Testis (tissue), 3 donors: ENCODE data around the gene MYRF. TPM values are rescaled to one million over a fixed set of nuclear protein-coding genes. Genes with fewer than 3 reads are reported as not detected.
A peak's percentile ranks its signal among the peaks of the same experiment; 100 is the strongest.

Experiments
- DNase-seq: peaks from one replicate; pipeline ENCODE4 v3.0.0-alpha.2; 2019
- H3K27ac ChIP-seq, 2 donors: fragments of 200-600 bp; sonication (generic); one replicate each; pipeline ENCODE4 v1.5.1; 2019
- H3K27me3 ChIP-seq: fragments of 200-600 bp; sonication (generic); one replicate; pipeline ENCODE4 v1.5.1; 2019
- H3K36me3 ChIP-seq: fragments of 200-600 bp; sonication (generic); one replicate; pipeline ENCODE4 v1.5.1; 2017; ENCODE audit warnings: low read depth; ENCODE audit errors: missing control alignments
- H3K4me1 ChIP-seq: fragments of 200-600 bp; sonication (generic); one replicate; pipeline ENCODE4 v1.5.1; 2019
- H3K4me3 ChIP-seq, 2 donors: fragments of 200-600 bp; sonication (generic); one replicate each; pipeline ENCODE4 v1.5.1; 2017 to 2019
- H3K9me3 ChIP-seq: fragments of 200-600 bp; sonication (generic); one replicate; pipeline ENCODE4 v1.5.1; 2017
- CTCF ChIP-seq, 3 experiments: fragments of 450-650 bp in 2 of 3; fragments of 200-600 bp in 1 of 3; sonication (generic) in 1 of 3; IDR thresholded peaks; one replicate each; pipeline ENCODE4 v1.5.1; 2016 to 2019; ENCODE audit warnings: antibody characterized with exemption in 3 of 3, mild to moderate bottlenecking in 2 of 3, moderate library complexity in 1 of 3
- POLR2A ChIP-seq: fragments of 450-650 bp; IDR thresholded peaks from one replicate; pipeline ENCODE4 v1.6.1; 2017; ENCODE audit warnings: antibody characterized with exemption, mild to moderate bottlenecking, moderate library complexity
- WGBS, 2 donors: methylation state at CpG; one replicate each; pipeline ENCODE4 v1.1.5; 2018; 5-methylcytosine and 5-hydroxymethylcytosine counted together
- intact Hi-C: fragments of 100-400 bp; cut with DNase I; formaldehyde crosslinking; loops from one replicate; pipeline ENCODE4 v1.15.1; 2023; ENCODE audit warnings: low total_unique reads
- polyA plus RNA-seq: library from polyadenylated mRNA; stranded (reverse); fragments of 350-450 nt; fragmentation: Illumina TruSeq; extraction: RNeasy Lipid Tissue Mini Kit (QIAGEN cat#74804); gene quantifications from one replicate; pipeline ENCODE4 v1.2.3, GENCODE V29; 2014; ENCODE audit warnings: low read depth, low replicate concordance; ENCODE audit not compliant: insufficient read depth
- total RNA-seq, 2 donors: library from RNA; depleted of rRNA; stranded (reverse); fragments of >200 nt; gene quantifications; one replicate each; pipeline ENCODE4 v1.2.3, GENCODE V29; 2016

MYRF gene
- total and polyA plus RNA-seq, 3 donors from 2014 or later: 9.2 to 15.2 (median 10.7) TPM

- H3K36me3 ChIP-seq: no peaks in the 10 kb centered on the region
- H3K27ac ChIP-seq: no peak overlapping the region
- TF ChIP-seq POLR2A (no peak), CTCF (IDR thresholded peaks at IDR 0.05) (no peak)
- peaks cover 11% of the 10 kb centered on the region for H3K4me1 ChIP-seq
- 89 to 94% methylated on average over 19 of the region's 19 CpGs for WGBS, 2 donors
- no peaks in the 10 kb centered on the region for H3K9me3 ChIP-seq
- no peaks in the 10 kb centered on the region for H3K27me3 ChIP-seq
- intact Hi-C loops: no loop called here
- no peak for DNase-seq
- H3K4me3 ChIP-seq: no peak overlapping the region
These were observed 35.0 kb upstream of the MYRF start for GRCh38 chr11:61717286-61718033.

- no peak for DNase-seq
- Histone ChIP-seq H3K27me3 (no peaks in the 10 kb centered on the region), H3K4me3 (no peak overlapping the region), H3K27ac (peak overlapping the region; percentile 39 to 50), H3K9me3 (no peaks in the 10 kb centered on the region), H3K4me1 (peaks cover 11% of the 10 kb centered on the region), H3K36me3 (no peaks in the 10 kb centered on the region)
- TF ChIP-seq POLR2A: no peak
- no peak for TF ChIP-seq CTCF (IDR thresholded peaks at IDR 0.05)
- WGBS, 2 donors: 31 to 52% methylated on average over 7 to 9 of the region's 9 CpGs
- intact Hi-C loops: no loop called here
These were observed 34.3 kb upstream of the MYRF start for GRCh38 chr11:61718046-61718531.

GRCh38 chr11:61718621-61719302 is 33.7 kb upstream of the MYRF start:
- Histone ChIP-seq H3K36me3 (no peaks in the 10 kb centered on the region), H3K27ac (peak overlapping the region; percentile 39 to 50), H3K9me3 (no peaks in the 10 kb centered on the region), H3K4me3 (no peak overlapping the region), H3K27me3 (no peaks in the 10 kb centered on the region), H3K4me1 (peaks cover 11% of the 10 kb centered on the region)
- TF ChIP-seq POLR2A (no peak), CTCF (IDR thresholded peaks at IDR 0.05) (no peak)
- intact Hi-C loops: no loop called here
- DNase-seq: no peak
- WGBS, 2 donors: 48 to 61% methylated on average over 9 to 18 of the region's 21 CpGs

- TF ChIP-seq POLR2A: no peak
- TF ChIP-seq CTCF (IDR thresholded peaks at IDR 0.05): no peak
- DNase-seq: no peak
- no peaks in the 10 kb centered on the region for H3K36me3 ChIP-seq
- WGBS, 2 donors: 85 to 87% methylated on average over 10 to 12 of the region's 12 CpGs
- no peak overlapping the region for H3K4me3 ChIP-seq
- no peak overlapping the region for H3K27ac ChIP-seq
- intact Hi-C loops: no loop called here
- H3K9me3 ChIP-seq: no peaks in the 10 kb centered on the region
- no peaks in the 10 kb centered on the region for H3K27me3 ChIP-seq
- peaks cover 11% of the 10 kb centered on the region for H3K4me1 ChIP-seq
These were observed 32.5 kb upstream of the MYRF start for GRCh38 chr11:61719978-61720377.
